Nephron (organoid): ENCODE measurements around the gene ZSWIM6.

Source experiments
- H3K27ac Mint-ChIP-seq, 3 experiments: 2 replicates each; pipeline ENCODE4 v1.8.0; 2020; ENCODE audit warnings: mixed read lengths in 3 of 3, mild to moderate bottlenecking in 2 of 3, moderate library complexity in 1 of 3
- H3K27me3 Mint-ChIP-seq: 2 replicates; pipeline ENCODE4 v1.8.0; 2021; ENCODE audit warnings: low read depth, mild to moderate bottlenecking, moderate library complexity, mixed read lengths
- H3K36me3 Mint-ChIP-seq: 2 replicates; pipeline ENCODE4 v1.8.0; 2020; ENCODE audit warnings: low read depth, mixed read lengths
- H3K4me1 Mint-ChIP-seq: 2 replicates; pipeline ENCODE4 v1.8.0; 2020; ENCODE audit warnings: mixed read lengths
- H3K4me3 Mint-ChIP-seq, 3 experiments: 2 replicates each; pipeline ENCODE4 v1.8.0; 2020; ENCODE audit warnings: mild to moderate bottlenecking in 3 of 3, mixed read lengths in 3 of 3, moderate library complexity in 2 of 3
- H3K9me3 Mint-ChIP-seq: 2 replicates; pipeline ENCODE4 v1.8.0; 2020; ENCODE audit warnings: mixed read lengths
- TF ChIP-seq, protein P1 (sequence below), 3 experiments: fragments of 200-600 bp; sonication (generic); IDR thresholded peaks; one replicate each; pipeline ENCODE4 v1.5.0; 2021; ENCODE audit warnings: antibody characterized with exemption in 3 of 3; ENCODE audit not compliant: unreplicated experiment in 3 of 3

ZSWIM6 gene

GRCh38 chr5:61295365-61295764 lies 36.7 kb upstream of the ZSWIM6 start:
- peaks cover 4% of the 10 kb centered on the region for H3K27me3 Mint-ChIP-seq
- no peak overlapping the region for H3K27ac Mint-ChIP-seq
- no peaks in the 10 kb centered on the region for H3K4me1 Mint-ChIP-seq
- TF ChIP-seq, protein P1, sequence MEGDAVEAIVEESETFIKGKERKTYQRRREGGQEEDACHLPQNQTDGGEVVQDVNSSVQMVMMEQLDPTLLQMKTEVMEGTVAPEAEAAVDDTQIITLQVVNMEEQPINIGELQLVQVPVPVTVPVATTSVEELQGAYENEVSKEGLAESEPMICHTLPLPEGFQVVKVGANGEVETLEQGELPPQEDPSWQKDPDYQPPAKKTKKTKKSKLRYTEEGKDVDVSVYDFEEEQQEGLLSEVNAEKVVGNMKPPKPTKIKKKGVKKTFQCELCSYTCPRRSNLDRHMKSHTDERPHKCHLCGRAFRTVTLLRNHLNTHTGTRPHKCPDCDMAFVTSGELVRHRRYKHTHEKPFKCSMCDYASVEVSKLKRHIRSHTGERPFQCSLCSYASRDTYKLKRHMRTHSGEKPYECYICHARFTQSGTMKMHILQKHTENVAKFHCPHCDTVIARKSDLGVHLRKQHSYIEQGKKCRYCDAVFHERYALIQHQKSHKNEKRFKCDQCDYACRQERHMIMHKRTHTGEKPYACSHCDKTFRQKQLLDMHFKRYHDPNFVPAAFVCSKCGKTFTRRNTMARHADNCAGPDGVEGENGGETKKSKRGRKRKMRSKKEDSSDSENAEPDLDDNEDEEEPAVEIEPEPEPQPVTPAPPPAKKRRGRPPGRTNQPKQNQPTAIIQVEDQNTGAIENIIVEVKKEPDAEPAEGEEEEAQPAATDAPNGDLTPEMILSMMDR (IDR thresholded peaks at IDR 0.05; ENCODE audit: unreplicated experiment in 3 of 3): no peak
- no peak overlapping the region for H3K4me3 Mint-ChIP-seq
- H3K9me3 Mint-ChIP-seq: no peaks in the 10 kb centered on the region
- H3K36me3 Mint-ChIP-seq: no peaks in the 10 kb centered on the region

DNA sequence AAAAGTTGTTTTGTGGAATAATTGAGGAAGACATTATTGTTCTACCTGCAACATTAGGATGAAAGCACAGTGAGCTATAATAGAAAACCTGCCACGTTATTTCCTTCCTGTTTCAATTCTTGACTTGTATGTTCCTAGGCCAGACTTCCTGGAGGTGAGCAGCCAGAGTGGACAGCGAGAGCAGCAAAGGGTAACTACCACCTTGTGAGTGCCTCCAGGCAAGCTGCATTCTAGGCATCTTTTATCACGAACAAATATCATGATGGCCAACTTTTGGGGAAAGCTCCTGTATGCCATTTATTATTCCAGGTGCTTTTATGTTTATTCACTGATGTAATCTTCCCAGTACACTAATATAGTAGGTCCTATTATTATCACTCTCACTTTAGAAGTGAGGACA lies 34.0 kb upstream of the ZSWIM6 start:
- H3K36me3 Mint-ChIP-seq: no peaks in the 10 kb centered on the region
- peaks cover 16% of the 10 kb centered on the region for H3K4me1 Mint-ChIP-seq
- peaks cover 12% of the 10 kb centered on the region for H3K27me3 Mint-ChIP-seq
- H3K4me3 Mint-ChIP-seq: no peak overlapping the region
- H3K27ac Mint-ChIP-seq: no peak overlapping the region
- TF ChIP-seq, protein P1 (IDR thresholded peaks at IDR 0.05; ENCODE audit: unreplicated experiment in 3 of 3): no peak
- H3K9me3 Mint-ChIP-seq: no peaks in the 10 kb centered on the region

GRCh38 chr5:61298580-61298979 lies 33.5 kb upstream of the ZSWIM6 start:
- Mint-ChIP-seq H3K4me3 (no peak overlapping the region), H3K9me3 (no peaks in the 10 kb centered on the region), H3K4me1 (peaks cover 16% of the 10 kb centered on the region), H3K27me3 (peaks cover 14% of the 10 kb centered on the region), H3K36me3 (no peaks in the 10 kb centered on the region), H3K27ac (no peak overlapping the region)
- TF ChIP-seq, protein P1 (IDR thresholded peaks at IDR 0.05; ENCODE audit: unreplicated experiment in 3 of 3): no peak

- Mint-ChIP-seq H3K4me1 (peaks cover 16% of the 10 kb centered on the region), H3K27me3 (peaks cover 17% of the 10 kb centered on the region), H3K4me3 (no peak overlapping the region), H3K27ac (no peak overlapping the region), H3K36me3 (no peaks in the 10 kb centered on the region), H3K9me3 (no peaks in the 10 kb centered on the region)
- TF ChIP-seq, protein P1 (IDR thresholded peaks at IDR 0.05; ENCODE audit: unreplicated experiment in 3 of 3): no peak
Observed at GRCh38 chr5:61299261-61299681, 32.8 kb upstream of the ZSWIM6 start.

- Mint-ChIP-seq H3K27me3 (peaks cover 22% of the 10 kb centered on the region), H3K36me3 (no peaks in the 10 kb centered on the region)
Observed at GRCh38 chr5:61301341-61302199, 30.5 kb upstream of the ZSWIM6 start.

More at GRCh38 chr5:61301341-61302199, 30.5 kb upstream of the ZSWIM6 start:
- no peaks in the 10 kb centered on the region for H3K9me3 Mint-ChIP-seq
- peaks cover 16% of the 10 kb centered on the region for H3K4me1 Mint-ChIP-seq
- H3K4me3 Mint-ChIP-seq: no peak overlapping the region
- H3K27ac Mint-ChIP-seq: no peak overlapping the region
- TF ChIP-seq, protein P1 (IDR thresholded peaks at IDR 0.05; ENCODE audit: unreplicated experiment in 3 of 3): no peak
